Measurements from ENCODE around the gene CLDN14.

Gene CLDN14

DNA sequence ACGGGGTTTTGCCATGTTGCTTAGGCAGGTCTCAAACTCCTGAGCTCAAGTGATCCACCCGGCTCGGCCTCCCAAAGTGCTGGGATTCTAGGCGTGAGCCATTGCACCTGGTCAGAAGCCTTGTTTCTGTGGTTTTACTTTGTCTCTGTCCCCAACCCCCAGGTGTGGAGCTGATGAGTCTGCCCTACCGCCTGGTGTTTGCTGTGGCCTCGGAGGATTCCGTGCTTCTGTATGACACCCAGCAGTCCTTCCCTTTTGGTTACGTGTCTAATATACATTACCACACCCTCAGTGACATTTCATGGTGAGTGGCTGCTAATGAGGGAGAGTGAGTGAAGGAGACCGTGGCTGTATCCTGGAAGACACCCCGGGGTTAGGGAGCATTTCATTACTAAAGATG lies 68.6 kb downstream of the CLDN14 start:
- H3K36me3 ChIP-seq (ENCODE audit: control insufficient read depth, low read depth, low read length), result peaks cover 41% of the 10 kb centered on the region
- H3K4me3 ChIP-seq (ENCODE audit: low read length), result no peak overlapping the region

More for the DNA sequence above, 68.6 kb downstream of the CLDN14 start:
- Histone ChIP-seq H3K4me1 (ENCODE audit: control insufficient read depth, low read depth, low read length) (peaks cover 4% of the 10 kb centered on the region), H3K27me3 (ENCODE audit: control insufficient read depth, insufficient read depth, low read length) (no peaks in the 10 kb centered on the region), H3K9me3 (ENCODE audit: control insufficient read depth, low read depth, low read length) (no peaks in the 10 kb centered on the region), H3K9ac (ENCODE audit: low read length) (no peak overlapping the region), H3K27ac (ENCODE audit: low read length) (no peak overlapping the region)
